GM18858 (cell line): ENCODE results near the gene TMEM87B.
"Not testable (repeated sequence)": the region's sequence is repeated elsewhere in the genome, so short reads cannot be mapped to it uniquely, and the experiment has no call there.

ENCODE experiments used
- ATAC-seq: cut with Tn5 transposase; IDR thresholded peaks from one replicate; pipeline ENCODE4 v1.9.1; 2021; ENCODE audit not compliant: unreplicated experiment

Gene TMEM87B

GRCh38 chr2:112065486-112065885, 10.4 kb downstream of the TMEM87B start:
- no peak for ATAC-seq

DNA sequence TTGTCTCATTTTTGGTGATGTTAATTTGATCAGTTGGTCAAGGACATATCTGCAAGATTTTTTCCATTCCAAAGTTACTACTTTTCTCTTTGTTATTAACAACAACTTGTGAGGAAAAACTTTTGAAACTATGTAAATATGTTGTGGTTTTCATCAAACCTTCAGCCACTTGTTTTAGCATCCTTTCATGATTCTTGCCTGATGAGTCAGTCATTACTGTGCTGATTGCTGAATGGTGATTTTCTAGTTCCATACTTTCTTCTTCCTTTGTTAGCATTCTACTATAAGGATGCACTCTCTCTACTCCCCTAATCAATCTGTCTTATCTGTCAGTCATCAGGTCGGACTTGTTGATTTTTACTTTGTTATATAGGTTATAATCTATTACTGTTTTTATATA, 10.9 kb downstream of the TMEM87B start:
- ATAC-seq = no peak

- not testable (repeated sequence) for ATAC-seq
Measured at GRCh38 chr2:112069794-112070193, 14.7 kb downstream of the TMEM87B start.

- ATAC-seq = no peak
Measured at GRCh38 chr2:112073875-112074274, 18.8 kb downstream of the TMEM87B start.

GRCh38 chr2:112074506-112074905, 19.4 kb downstream of the TMEM87B start:
- no peak for ATAC-seq

GRCh38 chr2:112075490-112076260, 20.6 kb downstream of the TMEM87B start:
- no peak for ATAC-seq

- ATAC-seq = no peak
Measured at GRCh38 chr2:112077814-112078213, 22.7 kb downstream of the TMEM87B start.

GRCh38 chr2:112081262-112081661, 26.2 kb downstream of the TMEM87B start:
- ATAC-seq = no peak

- ATAC-seq = no peak
Measured at GRCh38 chr2:112084689-112085374, 29.8 kb downstream of the TMEM87B start.

DNA sequence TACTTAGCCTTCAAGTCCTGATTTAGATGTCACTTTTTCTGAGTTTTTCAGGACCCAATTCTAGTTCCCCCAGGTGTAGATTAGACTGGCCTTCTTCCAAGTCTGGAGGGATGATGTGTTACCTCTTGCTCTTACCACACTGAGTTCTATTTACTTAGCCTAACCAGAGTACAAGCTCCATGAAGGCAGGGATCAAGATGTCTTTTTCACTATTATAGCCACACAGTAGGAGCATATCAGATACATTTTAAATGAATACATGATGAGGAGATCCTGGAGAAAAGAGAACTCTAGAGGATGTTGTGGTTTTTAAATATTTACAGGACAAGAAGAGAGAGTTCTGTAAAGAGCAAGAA, 30.3 kb downstream of the TMEM87B start:
- no peak for ATAC-seq

DNA sequence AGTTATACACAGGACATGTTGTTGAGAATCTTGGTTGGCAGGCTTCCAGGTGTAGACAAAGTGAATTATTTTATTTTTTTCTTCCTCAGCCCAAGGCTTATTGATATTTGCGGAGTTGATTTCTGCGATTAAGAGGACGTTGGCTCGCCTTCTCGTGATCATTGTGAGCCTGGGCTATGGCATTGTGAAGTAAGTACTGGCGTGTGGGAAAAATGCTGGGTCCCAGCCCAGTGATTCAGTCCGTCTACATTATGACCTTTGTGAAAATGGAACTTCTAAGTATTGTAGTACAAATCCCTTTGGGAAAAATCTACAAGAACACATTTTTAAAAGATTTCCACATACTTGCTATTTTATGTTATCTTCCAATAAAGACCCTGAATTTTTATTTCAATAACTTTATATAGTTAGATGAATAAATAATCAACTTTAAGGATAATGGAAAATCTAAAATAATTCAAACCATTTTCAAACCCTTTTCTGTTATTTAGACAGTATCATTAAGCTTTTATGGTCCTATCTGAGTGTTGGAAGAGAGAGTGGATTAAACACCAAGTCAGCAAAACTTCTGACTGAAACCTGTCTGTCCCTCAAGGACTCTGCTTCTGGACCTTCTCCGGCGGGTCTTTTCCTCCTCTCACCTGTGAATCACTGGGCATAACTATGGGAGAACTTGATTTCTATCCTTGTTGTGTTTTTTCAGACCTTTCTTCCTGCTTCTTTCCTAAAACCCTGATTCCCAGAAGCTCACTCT, 31.0 kb downstream of the TMEM87B start:
- ATAC-seq = no peak

DNA sequence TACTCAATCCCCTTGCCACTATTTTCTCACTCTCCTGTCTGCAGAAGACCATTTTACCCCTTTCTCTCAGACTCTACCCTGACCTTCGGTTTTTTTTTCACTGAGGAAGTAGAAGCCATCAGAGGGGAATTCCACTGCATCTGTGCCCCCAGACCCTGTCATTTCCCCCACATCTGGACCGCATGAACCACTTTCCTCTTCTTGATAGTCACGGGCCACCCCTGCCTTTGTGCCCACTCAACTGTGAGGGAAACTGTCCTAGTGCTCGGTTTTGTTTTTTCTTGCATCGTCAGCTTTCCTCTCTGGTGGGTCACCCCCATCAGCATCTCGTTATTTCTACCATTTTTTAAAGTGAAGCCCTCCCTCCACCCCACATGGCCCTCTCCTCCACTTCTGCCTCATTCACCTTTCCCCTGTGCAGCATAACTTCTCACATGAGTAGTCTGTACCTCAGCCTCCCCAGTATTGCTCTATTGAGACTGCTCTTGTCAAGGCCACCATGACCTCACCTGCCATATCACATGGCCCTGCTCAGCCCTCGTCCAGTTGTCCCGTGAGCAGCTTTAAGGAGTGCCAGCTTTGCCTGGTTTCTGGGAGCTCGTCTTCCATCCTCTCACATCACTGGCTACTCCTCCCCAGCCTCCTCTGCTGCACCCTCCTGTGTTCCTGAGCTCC, 32.4 kb downstream of the TMEM87B start:
- no peak for ATAC-seq

DNA sequence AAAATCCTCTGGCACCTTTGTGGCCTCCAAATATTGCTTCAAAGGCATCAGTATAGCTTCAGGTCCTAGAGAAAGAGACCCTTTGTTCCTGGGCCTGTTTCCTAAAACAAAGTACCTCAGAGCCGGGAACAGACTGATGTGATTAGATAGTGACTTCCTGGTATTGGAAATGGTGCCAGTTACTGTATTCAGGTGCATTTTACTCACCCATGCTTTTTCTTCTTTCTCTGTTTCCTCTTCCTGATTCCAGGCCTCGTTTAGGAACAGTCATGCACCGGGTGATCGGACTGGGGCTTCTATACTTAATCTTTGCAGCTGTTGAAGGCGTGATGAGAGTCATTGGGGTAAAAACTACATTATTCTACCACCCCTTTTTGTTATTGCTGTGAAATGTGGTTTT, 34.3 kb downstream of the TMEM87B start:
- ATAC-seq = no peak

- ATAC-seq = no peak
Measured at GRCh38 chr2:112092286-112093041, 37.4 kb downstream of the TMEM87B start.

GRCh38 chr2:112093216-112093615, 38.1 kb downstream of the TMEM87B start:
- ATAC-seq = no peak

GRCh38 chr2:112095681-112096080, 40.6 kb downstream of the TMEM87B start:
- ATAC-seq = no peak

GRCh38 chr2:112096098-112096497, 41.0 kb downstream of the TMEM87B start:
- no peak for ATAC-seq

DNA sequence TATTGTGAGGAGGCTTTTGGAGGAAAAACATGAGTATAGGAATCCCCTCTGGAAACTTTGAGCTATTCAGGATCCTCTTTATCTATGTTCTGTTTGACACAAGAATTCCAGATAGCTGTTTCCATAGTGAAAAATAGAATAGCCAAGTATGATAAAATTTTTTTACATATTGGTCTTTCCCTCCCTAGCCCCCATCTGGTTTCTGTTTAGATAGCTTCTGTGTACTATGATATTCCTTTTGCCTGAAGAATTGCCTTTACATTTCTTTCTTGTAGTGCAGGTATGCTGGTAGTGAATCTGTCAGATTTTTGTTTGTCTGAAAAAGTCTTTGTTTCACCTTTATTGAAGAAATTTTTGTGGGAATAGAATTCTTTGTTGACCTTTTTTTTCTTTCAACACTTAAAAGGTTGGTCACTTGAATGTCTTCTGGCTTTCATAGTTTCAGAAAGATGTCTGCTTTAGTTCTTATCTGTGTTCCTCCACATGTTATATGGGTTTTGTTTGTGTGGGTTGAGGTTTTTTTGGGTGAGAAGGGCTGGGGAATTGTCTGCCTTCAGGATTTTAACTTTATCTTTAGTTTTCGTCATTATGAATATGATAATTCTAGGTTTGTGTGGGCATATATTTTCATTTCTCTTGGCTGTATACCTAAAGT, 53.2 kb downstream of the TMEM87B start:
- no peak for ATAC-seq

- ATAC-seq = no peak
Measured at GRCh38 chr2:112109278-112109677, 54.2 kb downstream of the TMEM87B start.

- ATAC-seq = no peak
Measured at GRCh38 chr2:112110966-112111365, 55.9 kb downstream of the TMEM87B start.
